H1 (cell line): ENCODE data around the gene CD300LG. TPM values are rescaled to one million over a fixed set of nuclear protein-coding genes. Genes with fewer than 3 reads are reported as not detected.

ENCODE experiments used
- CTCF ChIA-PET: fragments of 300-600 bp; sonication (Branson Sonifier 250); formaldehyde crosslinking; loops from one replicate; lab custom pipeline; 2021; ENCODE audit not compliant: partially characterized antibody; lab: Charles Lee
- POLR2A ChIA-PET: fragments of 300-600 bp; sonication (Branson Sonifier 250); formaldehyde crosslinking; loops from one replicate; lab custom pipeline; 2021; ENCODE audit warnings: inconsistent platforms; ENCODE audit not compliant: partially characterized antibody; lab: Charles Lee
- DNase-seq, 2 experiments: peaks; one replicate each; pipeline versions ENCODE4 v3.0.0 to v3.0.0-alpha.2; 2010 to 2022; ENCODE audit warnings: low spot score in 2 of 2, low read depth in 1 of 2, mixed read lengths in 1 of 2
- FAIRE-seq: peaks from 2 replicates; lab custom pipeline; 2011; peaks lifted over from hg19 to GRCh38; lab: Jason Lieb, UNC
- H2AFZ ChIP-seq: 2 replicates; pipeline ENCODE4 v1.8.1; 2012; ENCODE audit warnings: low read length, inconsistent platforms
- H2AK5ac ChIP-seq: 2 replicates; pipeline ENCODE4 v1.6.1; 2013; ENCODE audit warnings: low read depth, low read length
- H2BK120ac ChIP-seq: replicated peaks from 2 replicates; pipeline ENCODE3; 2013; ENCODE audit warnings: low read depth, low read length, inconsistent platforms
- H2BK12ac ChIP-seq: 2 replicates; pipeline ENCODE4 v1.6.1; 2013; ENCODE audit warnings: low read depth, low read length
- H2BK15ac ChIP-seq: 2 replicates; pipeline ENCODE4 v1.6.1; 2013; ENCODE audit warnings: low read length
- H2BK20ac ChIP-seq: 2 replicates; pipeline ENCODE4 v1.6.1; 2013; ENCODE audit warnings: low read length
- H2BK5ac ChIP-seq: 2 replicates; pipeline ENCODE4 v1.6.1; 2013; ENCODE audit warnings: low read depth, low read length
- H3K14ac ChIP-seq: 2 replicates; pipeline ENCODE4 v1.6.1; 2013; ENCODE audit warnings: inconsistent platforms; ENCODE audit not compliant: insufficient read length
- H3K18ac ChIP-seq: 2 replicates; pipeline ENCODE4 v1.6.1; 2013; ENCODE audit warnings: low read length; ENCODE audit errors: extremely low read depth
- H3K23ac ChIP-seq: 2 replicates; pipeline ENCODE4 v1.6.1; 2013; ENCODE audit warnings: inconsistent platforms; ENCODE audit not compliant: insufficient read length
- H3K23me2 ChIP-seq: 2 replicates; pipeline ENCODE4 v1.6.1; 2013; ENCODE audit warnings: low read depth, low read length
- H3K27ac ChIP-seq: 2 replicates; pipeline ENCODE4 v1.6.1; 2011; ENCODE audit warnings: low read depth, low read length, inconsistent platforms
- H3K27me3 ChIP-seq, 4 experiments: replicated peaks in 1 of 4; 1 replicate in 1 of 4; 2 replicates in 3 of 4; pipeline versions ENCODE4 v1.6.1 to v1.8.1; 2011 to 2013; ENCODE audit warnings: low read length in 3 of 4, mild to moderate bottlenecking in 3 of 4, inconsistent platforms in 2 of 4, mixed read lengths in 2 of 4, moderate library complexity in 1 of 4; ENCODE audit not compliant: control insufficient read depth in 3 of 4, insufficient read depth in 3 of 4; ENCODE audit errors: extremely low read depth in 1 of 4
- H3K36me3 ChIP-seq, 4 experiments: 2 replicates each; pipeline versions ENCODE4 v1.6.1 to v1.8.1; 2011 to 2013; ENCODE audit warnings: mild to moderate bottlenecking in 4 of 4, low read length in 3 of 4, moderate library complexity in 2 of 4, control low read depth in 1 of 4, inconsistent platforms in 1 of 4; ENCODE audit not compliant: insufficient read depth in 4 of 4, control insufficient read depth in 2 of 4
- H3K4ac ChIP-seq: replicated peaks from 2 replicates; pipeline ENCODE3; 2013; ENCODE audit warnings: low read length, low read depth, mixed read lengths, inconsistent platforms; ENCODE audit not compliant: insufficient read length
- H3K4me1 ChIP-seq, 4 experiments: replicated peaks in 1 of 4; 1 replicate in 1 of 4; 2 replicates in 3 of 4; pipeline versions ENCODE4 v1.6.1 to v1.8.1; 2011 to 2013; ENCODE audit warnings: low read length in 3 of 4, inconsistent platforms in 2 of 4, mixed read lengths in 1 of 4; ENCODE audit not compliant: insufficient read depth in 4 of 4, control insufficient read depth in 3 of 4
- H3K4me2 ChIP-seq, 2 experiments: 2 replicates each; pipeline versions ENCODE4 v1.6.1 to v1.8.1; 2011 to 2013; ENCODE audit warnings: low read depth in 2 of 2, low read length in 2 of 2, control low read depth in 1 of 2, inconsistent platforms in 1 of 2, mild to moderate bottlenecking in 1 of 2; ENCODE audit not compliant: insufficient read depth in 1 of 2
- H3K4me3 ChIP-seq, 4 experiments: fragments of 200-600, 300-600 bp in 1 of 4; sonication (generic), shearing (Covaris generic), sonication (Bioruptor Twin) in 1 of 4; 2 replicates each; pipeline versions ENCODE4 v1.5.1 to v1.8.1; 2011 to 2016; ENCODE audit warnings: low read length in 4 of 4, low read depth in 3 of 4, control low read depth in 2 of 4, inconsistent platforms in 2 of 4, mild to moderate bottlenecking in 2 of 4, mixed read lengths in 1 of 4, moderate library complexity in 1 of 4; ENCODE audit not compliant: insufficient read depth in 2 of 4; ENCODE audit errors: extremely low read depth in 1 of 4
- H3K56ac ChIP-seq: replicated peaks from 2 replicates; pipeline ENCODE3; 2013; ENCODE audit warnings: low read depth, mild to moderate bottlenecking, mixed read lengths, low read length, inconsistent platforms; ENCODE audit not compliant: insufficient read length
- H3K79me1 ChIP-seq: 2 replicates; pipeline ENCODE4 v1.6.1; 2013; ENCODE audit warnings: low read depth, low read length, control low read depth
- H3K79me2 ChIP-seq, 2 experiments: 2 replicates each; pipeline versions ENCODE4 v1.6.1 to v1.8.1; 2012 to 2013; ENCODE audit warnings: low read length in 2 of 2, mild to moderate bottlenecking in 2 of 2, inconsistent platforms in 1 of 2; ENCODE audit not compliant: insufficient read depth in 2 of 2, control insufficient read depth in 1 of 2
- H3K9ac ChIP-seq, 4 experiments: replicated peaks in 1 of 4; 1 replicate in 1 of 4; 2 replicates in 3 of 4; pipeline versions ENCODE4 v1.6.1 to v1.8.1; 2011 to 2013; ENCODE audit warnings: low read depth in 3 of 4, low read length in 3 of 4, control low read depth in 2 of 4, mild to moderate bottlenecking in 2 of 4, moderate library complexity in 2 of 4, inconsistent platforms in 1 of 4; ENCODE audit errors: extremely low read depth in 1 of 4
- H3K9me3 ChIP-seq, 2 experiments: 2 replicates each; pipeline versions ENCODE4 v1.6.1 to v1.8.1; 2012 to 2013; ENCODE audit warnings: mild to moderate bottlenecking in 2 of 2, moderate library complexity in 2 of 2, control low read depth in 1 of 2, inconsistent platforms in 1 of 2, low read depth in 1 of 2, low read length in 1 of 2, mixed read lengths in 1 of 2; ENCODE audit not compliant: insufficient read depth in 2 of 2
- H4K20me1 ChIP-seq, 2 experiments: replicated peaks in 1 of 2; 2 replicates each; pipeline versions ENCODE3 to v1.8.1; 2011 to 2013; ENCODE audit warnings: inconsistent platforms in 2 of 2, low read length in 2 of 2, mild to moderate bottlenecking in 1 of 2; ENCODE audit not compliant: insufficient read depth in 2 of 2, control insufficient read depth in 1 of 2
- H4K5ac ChIP-seq: 2 replicates; pipeline ENCODE4 v1.6.1; 2013; ENCODE audit warnings: low read length, low read depth, mixed read lengths, inconsistent platforms; ENCODE audit not compliant: insufficient read length
- H4K8ac ChIP-seq: 2 replicates; pipeline ENCODE4 v1.8.0; 2013; ENCODE audit warnings: mild to moderate bottlenecking, moderate library complexity, low read length, inconsistent platforms; ENCODE audit not compliant: insufficient read depth; ENCODE audit errors: extremely low read depth
- H4K91ac ChIP-seq: replicated peaks from 2 replicates; pipeline ENCODE3; 2013; ENCODE audit warnings: low read length, mixed read lengths, inconsistent platforms; ENCODE audit not compliant: insufficient read length
- CBX5 ChIP-seq: fragments of 300-800, 300-1000 bp; sonication (generic); IDR thresholded peaks from 2 replicates; pipeline ENCODE4 v1.7.1; 2016; ENCODE audit warnings: antibody characterized with exemption, low read length, low read depth
- E2F6 ChIP-seq: IDR thresholded peaks from 2 replicates; pipeline ENCODE4 v1.6.1; 2012; ENCODE audit warnings: inconsistent platforms
- EP300 ChIP-seq, 2 experiments: IDR thresholded peaks; 1 replicate in 1 of 2; 2 replicates in 1 of 2; pipeline ENCODE4 v1.6.1; 2011 to 2012; ENCODE audit warnings: low read depth in 2 of 2, low read length in 2 of 2, mild to moderate bottlenecking in 2 of 2, borderline replicate concordance in 1 of 2, inconsistent platforms in 1 of 2, moderate library complexity in 1 of 2
- JUND ChIP-seq: IDR thresholded peaks from 2 replicates; pipeline ENCODE4 v1.6.1; 2011; ENCODE audit warnings: mild to moderate bottlenecking, improper control_type of control experiment, low read length
- KDM4A ChIP-seq: IDR thresholded peaks from one replicate; pipeline ENCODE4 v1.7.1; 2012; ENCODE audit warnings: low read depth, mild to moderate bottlenecking, moderate library complexity, low read length, inconsistent platforms; ENCODE audit not compliant: severe bottlenecking
- MAFK ChIP-seq: IDR thresholded peaks from 2 replicates; pipeline ENCODE4 v1.6.1; 2012; ENCODE audit warnings: low read depth, mild to moderate bottlenecking, improper control_type of control experiment, low read length
- NANOG ChIP-seq: IDR thresholded peaks from 2 replicates; pipeline ENCODE4 v1.6.1; 2011; ENCODE audit warnings: low read length, low read depth, mild to moderate bottlenecking, inconsistent platforms; ENCODE audit not compliant: insufficient read depth, poor library complexity, severe bottlenecking
- NRF1 ChIP-seq: IDR thresholded peaks from 2 replicates; pipeline ENCODE4 v1.6.1; 2011; ENCODE audit warnings: mild to moderate bottlenecking, low read depth, low read length, improper control_type of control experiment
- RBBP5 ChIP-seq: IDR thresholded peaks from 2 replicates; pipeline ENCODE4 v1.7.1; 2012; ENCODE audit warnings: low read depth, mild to moderate bottlenecking, inconsistent platforms, low read length, moderate library complexity, borderline replicate concordance
- RFX5 ChIP-seq: IDR thresholded peaks from 2 replicates; pipeline ENCODE4 v1.6.1; 2011; ENCODE audit warnings: low read depth, low read length, improper control_type of control experiment, borderline replicate concordance
- SIRT6 ChIP-seq: IDR thresholded peaks from one replicate; pipeline ENCODE4 v1.7.1; 2012; ENCODE audit warnings: low read length, inconsistent platforms
- SP4 ChIP-seq: IDR thresholded peaks from 2 replicates; pipeline ENCODE4 v1.6.1; 2012; ENCODE audit warnings: low read length, inconsistent platforms
- SUZ12 ChIP-seq: fragments of 200-600 bp; sonication (generic); IDR thresholded peaks from 2 replicates; pipeline ENCODE4 v1.6.1; 2012; ENCODE audit warnings: mild to moderate bottlenecking, inconsistent platforms, low read length, moderate library complexity, mixed read lengths
- TCF12 ChIP-seq: IDR thresholded peaks from 2 replicates; pipeline ENCODE4 v1.6.1; 2011; ENCODE audit warnings: low read depth, mild to moderate bottlenecking, low read length
- WGBS, 2 experiments: shearing (Covaris generic) in 1 of 2; methylation state at CpG; one replicate each; pipeline versions ENCODE4 v1.1.6 to v1.1.7; 2013 to 2015; ENCODE audit warnings: low lambda C conversion rate in 2 of 2, mixed read lengths in 2 of 2, inconsistent platforms in 1 of 2, low coverage in 1 of 2, missing lambda C conversion rate in 1 of 2; ENCODE audit not compliant: insufficient replicate concordance in 2 of 2, insufficient coverage in 1 of 2, insufficient read length in 1 of 2; ENCODE audit errors: extremely low coverage in 1 of 2, missing lambda C conversion rate in 1 of 2; 5-methylcytosine and 5-hydroxymethylcytosine counted together
- polyA plus RNA-seq, 7 experiments: library from polyadenylated mRNA; depleted of rRNA in 3 of 7; stranded (reverse) in 5 of 7; unstranded in 2 of 7; fragments of >200 nt in 5 of 7; fragments of 200-250 nt in 2 of 7; gene quantifications; 1 replicate in 5 of 7; 2 replicates in 1 of 7; 4 replicates in 1 of 7; pipeline versions ENCODE4 v1.2.1 to v1.2.3, GENCODE V29; 2011 to 2013; ENCODE audit warnings: missing spikeins in 2 of 7, mixed read lengths in 2 of 7
- total RNA-seq: library from RNA; stranded (reverse); fragmentation: NEBNext Ultra II Directional; extraction: Animal tissue kit (Norgen Biotek cat#: 25700); gene quantifications from 2 replicates; pipeline ENCODE4 v1.2.1, GENCODE V29; 2021

The CD300LG gene
- total and polyA plus RNA-seq, 2 of the 8 experiments (the other 6 are each of a cell fraction or from before 2014, with no cell fraction given), result 0.06 TPM; not detected in 1

GRCh38 chr17:43855061-43855460 lies 8.1 kb downstream of the CD300LG start:
- no peak overlapping the region for H4K5ac ChIP-seq
- no peak overlapping the region for H3K9ac ChIP-seq
- H3K4me2 ChIP-seq, result no peak overlapping the region
- no peak overlapping the region for H2BK20ac ChIP-seq
- no peak overlapping the region for H2BK12ac ChIP-seq
- H3K56ac ChIP-seq, result no peak overlapping the region
- ChIA-PET POLR2A (no interaction called here), CTCF (interaction anchor here (1.2 to 6.0 kb wide), 7 partner anchors 9 to 94 kb away, joined by 3 to 30 read pairs (median 20); partner anchors contain the start of gene CD300LG)
- H3K4ac ChIP-seq, result no peak overlapping the region
- no peaks in the 10 kb centered on the region for H3K23me2 ChIP-seq
- no peak overlapping the region for H3K4me3 ChIP-seq
- H2BK15ac ChIP-seq, result no peak overlapping the region
- H3K23ac ChIP-seq, result no peak overlapping the region
- H3K9me3 ChIP-seq, result no peaks in the 10 kb centered on the region
- no peak overlapping the region for H3K18ac ChIP-seq
- H3K27ac ChIP-seq, result no peak overlapping the region
- no peaks in the 10 kb centered on the region for H3K27me3 ChIP-seq
- no peak for FAIRE-seq
- no peaks in the 10 kb centered on the region for H3K79me1 ChIP-seq
- H2AK5ac ChIP-seq, result no peak overlapping the region
- 90% methylated on average over 9 of the region's 9 CpGs; no CpG with 5 or more reads in 1 of the 2 experiments for WGBS, 2 experiments
- no peak overlapping the region for H4K91ac ChIP-seq
- H2AFZ ChIP-seq, result no peak overlapping the region
- no peak overlapping the region for H3K14ac ChIP-seq
- no peaks in the 10 kb centered on the region for H4K20me1 ChIP-seq
- peaks cover 0 to 4% (median under 1%) of the 10 kb centered on the region in 4 experiments; a peak in 3 of 7 replicates for H3K4me1 ChIP-seq
- H4K8ac ChIP-seq, result no peak overlapping the region
- no peak for DNase-seq
- H2BK5ac ChIP-seq, result no peak overlapping the region; the same call in 1 of the 2 replicates
- H3K36me3 ChIP-seq, result no peaks in the 10 kb centered on the region
- no peaks in the 10 kb centered on the region for H3K79me2 ChIP-seq
- H2BK120ac ChIP-seq, result no peak overlapping the region
- TF ChIP-seq TCF12 (no peak), SUZ12 (no peak), SIRT6 (no peak), SP4 (no peak), NANOG (no peak), RBBP5 (no peak), E2F6 (no peak), RFX5 (no peak), CBX5 (no peak), KDM4A (no peak), EP300 (IDR thresholded peaks at IDR 0.05; ENCODE audit: borderline replicate concordance in 1 of 2, low read depth in 2 of 2, low read length in 2 of 2) (no peak), MAFK (no peak), JUND (no peak), NRF1 (no peak)
